RWPE2 (cell line): ENCODE data around the gene LPAR1.

Experiments
- ATAC-seq: fragments of 200-7000 bp; cut with Tn5 transposase; 3 replicates; pipeline ENCODE4 v1.9.1; 2021; ENCODE audit warnings: low read depth
- DNase-seq: peaks from one replicate; pipeline ENCODE4 v3.0.0-alpha.2; 2020; ENCODE audit warnings: low spot score
- H3K27ac ChIP-seq: fragments of 450-650 bp; 2 replicates; pipeline ENCODE4 v1.5.1; 2017; ENCODE audit warnings: mild to moderate bottlenecking; ENCODE audit not compliant: poor library complexity, severe bottlenecking
- H3K27me3 ChIP-seq: fragments of 250-450 bp; sonication (Bioruptor Pico); 2 replicates; pipeline ENCODE4 v1.5.1; 2021; ENCODE audit warnings: mild to moderate bottlenecking, moderate library complexity; ENCODE audit not compliant: insufficient read depth, poor library complexity, severe bottlenecking
- H3K36me3 ChIP-seq: fragments of 250-450 bp; sonication (Bioruptor Pico); 2 replicates; pipeline ENCODE4 v1.5.1; 2020; ENCODE audit warnings: low read depth, mild to moderate bottlenecking, moderate library complexity
- H3K4me1 ChIP-seq: fragments of 250-450 bp; sonication (Bioruptor Pico); 2 replicates; pipeline ENCODE4 v1.5.1; 2021; ENCODE audit warnings: mild to moderate bottlenecking, moderate library complexity; ENCODE audit not compliant: insufficient read depth, poor library complexity, severe bottlenecking
- H3K4me3 ChIP-seq: fragments of 250-450 bp; sonication (Bioruptor Pico); 2 replicates; pipeline ENCODE4 v1.5.1; 2021; ENCODE audit warnings: mild to moderate bottlenecking, moderate library complexity; ENCODE audit not compliant: severe bottlenecking
- H3K9me3 ChIP-seq: fragments of 250-450 bp; sonication (Bioruptor Pico); 2 replicates; pipeline ENCODE4 v1.5.1; 2021; ENCODE audit warnings: mild to moderate bottlenecking, moderate library complexity; ENCODE audit not compliant: severe bottlenecking
- CTCF ChIP-seq: fragments of 450-650 bp; IDR thresholded peaks from one replicate; pipeline ENCODE4 v1.5.1; 2017; ENCODE audit warnings: mild to moderate bottlenecking, moderate library complexity; ENCODE audit not compliant: poor library complexity, severe bottlenecking

The LPAR1 gene

GRCh38 chr9:111065414-111065813 is 27.1 kb upstream of the LPAR1 start:
- no peaks in the 10 kb centered on the region for H3K4me1 ChIP-seq
- no peaks in the 10 kb centered on the region for H3K27me3 ChIP-seq
- no peaks in the 10 kb centered on the region for H3K9me3 ChIP-seq
- no peak overlapping the region for H3K4me3 ChIP-seq
- DNase-seq, result no peak
- no peak for TF ChIP-seq CTCF
- no peak overlapping the region for H3K27ac ChIP-seq
- no peaks in the 10 kb centered on the region for H3K36me3 ChIP-seq
- no peak for ATAC-seq

- no peak overlapping the region for H3K27ac ChIP-seq
- H3K36me3 ChIP-seq, result no peaks in the 10 kb centered on the region
- no peaks in the 10 kb centered on the region for H3K27me3 ChIP-seq
- ATAC-seq (no peak), DNase-seq (no peak)
- H3K4me3 ChIP-seq, result no peak overlapping the region
- no peaks in the 10 kb centered on the region for H3K4me1 ChIP-seq
- no peaks in the 10 kb centered on the region for H3K9me3 ChIP-seq
- no peak for TF ChIP-seq CTCF
Observed at GRCh38 chr9:111064160-111064837, 26.0 kb upstream of the LPAR1 start.

- Histone ChIP-seq H3K9me3 (no peaks in the 10 kb centered on the region), H3K4me3 (no peak overlapping the region), H3K36me3 (no peaks in the 10 kb centered on the region), H3K27ac (no peak overlapping the region), H3K27me3 (no peaks in the 10 kb centered on the region), H3K4me1 (no peaks in the 10 kb centered on the region)
- ATAC-seq, result no peak
- no peak for DNase-seq
- no peak for TF ChIP-seq CTCF
Observed at GRCh38 chr9:111063332-111063731, 25.1 kb upstream of the LPAR1 start.

GRCh38 chr9:111058166-111058565 is 19.9 kb upstream of the LPAR1 start:
- Histone ChIP-seq H3K4me3 (no peak overlapping the region), H3K4me1 (no peaks in the 10 kb centered on the region), H3K36me3 (no peaks in the 10 kb centered on the region), H3K27me3 (no peaks in the 10 kb centered on the region), H3K9me3 (no peaks in the 10 kb centered on the region), H3K27ac (no peak overlapping the region)
- no peak for DNase-seq
- no peak for TF ChIP-seq CTCF
- ATAC-seq, result no peak

- ATAC-seq (no peak), DNase-seq (no peak)
- Histone ChIP-seq H3K9me3 (no peaks in the 10 kb centered on the region), H3K4me1 (peaks cover 2% of the 10 kb centered on the region), H3K4me3 (no peak overlapping the region), H3K27ac (no peak overlapping the region), H3K36me3 (no peaks in the 10 kb centered on the region), H3K27me3 (no peaks in the 10 kb centered on the region)
- no peak for TF ChIP-seq CTCF
Observed at GRCh38 chr9:111056538-111056937, 18.3 kb upstream of the LPAR1 start.
